IMR-90 (cell line): ENCODE results near the gene NHSL2. TPM values are rescaled to one million over a fixed set of nuclear protein-coding genes. Genes with fewer than 3 reads are reported as not detected.

Experiments used
- ATAC-seq: fragments of 200-7000 bp; cut with Tn5 transposase; 2 replicates; pipeline ENCODE4 v1.9.1; 2020; ENCODE audit warnings: low read depth, mild to moderate bottlenecking, moderate library complexity
- BruUV-seq: library from RNA; stranded (reverse); fragments of 400-500 nt; replicated peaks from 2 replicates; lab custom pipeline; 2021; lab: Mats Ljungman, UMichigan
- CTCF ChIA-PET: fragments of 300-600 bp; formaldehyde crosslinking; extraction: SDS; loops from one replicate; lab custom pipeline; 2021; ENCODE audit warnings: antibody characterized with exemption; lab: Yijun Ruan, JAX
- POLR2A ChIA-PET: fragments of 300-600 bp; sonication (Branson Sonifier 250); formaldehyde crosslinking; loops from one replicate; lab custom pipeline; 2022; ENCODE audit warnings: antibody characterized with exemption; ENCODE audit not compliant: unreplicated experiment; lab: Charles Lee
- DNase-seq: peaks from one replicate; pipeline ENCODE4 v3.0.0; 2013
- H2AFZ ChIP-seq: replicated peaks from 2 replicates; pipeline ENCODE3; 2013; ENCODE audit warnings: low read length, mild to moderate bottlenecking; ENCODE audit not compliant: poor library complexity
- H2AK5ac ChIP-seq: 2 replicates; pipeline ENCODE4 v1.6.1; 2013; ENCODE audit warnings: low read depth, low read length, inconsistent platforms
- H2AK9ac ChIP-seq: replicated peaks from 2 replicates; pipeline ENCODE3; 2013; ENCODE audit warnings: mild to moderate bottlenecking, low read depth, low read length, moderate library complexity; ENCODE audit not compliant: poor library complexity
- H2BK120ac ChIP-seq: 2 replicates; pipeline ENCODE4 v1.6.1; 2013; ENCODE audit warnings: low read depth, low read length, inconsistent platforms
- H2BK15ac ChIP-seq: 3 replicates; pipeline ENCODE4 v1.6.1; 2013; ENCODE audit warnings: low read depth, low read length, inconsistent platforms
- H2BK20ac ChIP-seq: 2 replicates; pipeline ENCODE4 v1.6.1; 2013; ENCODE audit warnings: low read depth, mild to moderate bottlenecking, inconsistent platforms, low read length, moderate library complexity
- H2BK5ac ChIP-seq: 2 replicates; pipeline ENCODE4 v1.6.1; 2013; ENCODE audit warnings: mild to moderate bottlenecking, low read depth, low read length, inconsistent platforms; ENCODE audit not compliant: poor library complexity, severe bottlenecking
- H3K14ac ChIP-seq: replicated peaks from 2 replicates; pipeline ENCODE4 v1.6.1; 2013; ENCODE audit warnings: low read depth, low read length, inconsistent platforms
- H3K18ac ChIP-seq: 2 replicates; pipeline ENCODE4 v1.6.1; 2013; ENCODE audit warnings: low read depth, low read length, control low read depth
- H3K23ac ChIP-seq: 2 replicates; pipeline ENCODE4 v1.6.1; 2013; ENCODE audit warnings: low read depth, low read length, inconsistent platforms
- H3K27ac ChIP-seq: 2 replicates; pipeline ENCODE4 v1.5.1; 2013; ENCODE audit warnings: mild to moderate bottlenecking, control low read depth, low read length; ENCODE audit not compliant: insufficient read depth
- H3K27me3 ChIP-seq: 2 replicates; pipeline ENCODE4 v1.6.1; 2013; ENCODE audit warnings: low read length; ENCODE audit not compliant: control insufficient read depth, insufficient read depth
- H3K36me3 ChIP-seq: 2 replicates; pipeline ENCODE4 v1.6.1; 2013; ENCODE audit warnings: low read length, mixed read lengths; ENCODE audit not compliant: control insufficient read depth, insufficient read depth
- H3K4ac ChIP-seq: 2 replicates; pipeline ENCODE4 v1.6.1; 2013; ENCODE audit warnings: low read depth, low read length, inconsistent platforms
- H3K4me1 ChIP-seq: 2 replicates; pipeline ENCODE4 v1.6.1; 2013; ENCODE audit warnings: low read length, mixed read lengths; ENCODE audit not compliant: control insufficient read depth, insufficient read depth
- H3K4me2 ChIP-seq: 2 replicates; pipeline ENCODE4 v1.6.1; 2013; ENCODE audit warnings: low read depth, mild to moderate bottlenecking, control low read depth, low read length, moderate library complexity
- H3K4me3 ChIP-seq: 2 replicates; pipeline ENCODE4 v1.5.1; 2013; ENCODE audit warnings: low read depth, mild to moderate bottlenecking, control low read depth, low read length, moderate library complexity; ENCODE audit not compliant: insufficient read depth
- H3K56ac ChIP-seq: 2 replicates; pipeline ENCODE4 v1.6.1; 2013; ENCODE audit warnings: low read length, inconsistent platforms; ENCODE audit not compliant: insufficient read depth; ENCODE audit errors: extremely low read depth
- H3K79me1 ChIP-seq, 2 experiments: 2 replicates each; pipeline ENCODE4 v1.6.1; 2013; ENCODE audit warnings: low read length in 2 of 2, inconsistent platforms in 1 of 2, low read depth in 1 of 2
- H3K9ac ChIP-seq: 2 replicates; pipeline ENCODE4 v1.6.1; 2013; ENCODE audit warnings: low read depth, low read length, control low read depth
- H3K9me1 ChIP-seq: 2 replicates; pipeline ENCODE4 v1.6.1; 2013; ENCODE audit warnings: low read length, inconsistent platforms; ENCODE audit not compliant: insufficient read depth
- H3K9me3 ChIP-seq: 2 replicates; pipeline ENCODE4 v1.6.1; 2013; ENCODE audit warnings: low read length; ENCODE audit not compliant: control insufficient read depth, insufficient read depth
- H4K20me1 ChIP-seq: 2 replicates; pipeline ENCODE4 v1.6.1; 2013; ENCODE audit warnings: low read length, inconsistent platforms; ENCODE audit not compliant: insufficient read depth
- H4K5ac ChIP-seq: 2 replicates; pipeline ENCODE4 v1.6.1; 2013; ENCODE audit warnings: mild to moderate bottlenecking, low read depth, low read length, control low read depth
- H4K8ac ChIP-seq, 2 experiments: 2 replicates each; pipeline ENCODE4 v1.6.1; 2013; ENCODE audit warnings: low read depth in 2 of 2, low read length in 2 of 2, control low read depth in 1 of 2, inconsistent platforms in 1 of 2
- H4K91ac ChIP-seq: 2 replicates; pipeline ENCODE4 v1.6.1; 2013; ENCODE audit warnings: low read depth, low read length, inconsistent platforms; ENCODE audit not compliant: insufficient read depth
- BHLHE40 ChIP-seq: fragments of 150-350 bp; IDR thresholded peaks from 2 replicates; pipeline ENCODE4 v1.6.1; 2016; ENCODE audit warnings: mild to moderate bottlenecking, low read depth, low read length
- CHD1 ChIP-seq: IDR thresholded peaks from 2 replicates; pipeline ENCODE4 v1.6.1; 2012; ENCODE audit warnings: low read depth, low read length, improper control_type of control experiment
- FOS ChIP-seq: fragments of 150-350 bp; IDR thresholded peaks from 2 replicates; pipeline ENCODE4 v1.6.1; 2016; ENCODE audit warnings: low read depth, low read length
- MAFK ChIP-seq: IDR thresholded peaks from 2 replicates; pipeline ENCODE4 v1.6.1; 2012; ENCODE audit warnings: low read depth, low read length, improper control_type of control experiment
- MXI1 ChIP-seq: IDR thresholded peaks from 2 replicates; pipeline ENCODE4 v1.6.1; 2012; ENCODE audit warnings: low read depth, mild to moderate bottlenecking, low read length, moderate library complexity, borderline replicate concordance
- NFE2L2 ChIP-seq: fragments of 150-350 bp; IDR thresholded peaks from 2 replicates; pipeline ENCODE4 v1.6.1; 2016; ENCODE audit warnings: low read depth, mild to moderate bottlenecking, low read length
- POLR2A ChIP-seq: IDR thresholded peaks from 2 replicates; pipeline ENCODE4 v1.6.1; 2012; ENCODE audit warnings: mild to moderate bottlenecking, low read depth, low read length
- RAD21 ChIP-seq: IDR thresholded peaks from 2 replicates; pipeline ENCODE4 v1.6.1; 2012; ENCODE audit warnings: low read length, improper control_type of control experiment
- RCOR1 ChIP-seq: IDR thresholded peaks from 2 replicates; pipeline ENCODE4 v1.6.1; 2012; ENCODE audit warnings: mild to moderate bottlenecking, low read length, improper control_type of control experiment; ENCODE audit not compliant: insufficient replicate concordance
- RFX5 ChIP-seq: IDR thresholded peaks from 2 replicates; pipeline ENCODE4 v1.8.0; 2012; ENCODE audit warnings: low read depth, mild to moderate bottlenecking, low read length, moderate library complexity
- WGBS, 2 experiments: methylation state at CpG; one replicate each; pipeline versions ENCODE4 v1.1.5 to v1.1.7; 2013; ENCODE audit warnings: missing lambda C conversion rate in 2 of 2; ENCODE audit not compliant: insufficient read length in 1 of 2; ENCODE audit errors: extremely low coverage in 2 of 2; 5-methylcytosine and 5-hydroxymethylcytosine counted together
- dilution Hi-C: fragments of 300-500 bp; cut with HindIII; formaldehyde crosslinking; loops from one replicate; pipeline ENCODE4 v1.14.3; 2018; ENCODE audit warnings: low sequenced_read_pairs; ENCODE audit not compliant: unreplicated experiment
- in situ Hi-C: fragments of 300-500 bp; cut with MboI; formaldehyde crosslinking; loops from 3 replicates; pipeline ENCODE4 v1.14.3; 2019; ENCODE audit warnings: low sequenced_read_pairs, inconsistent platforms, mixed read lengths
- intact Hi-C: fragments of 100-400 bp; cut with micrococcal nuclease; formaldehyde crosslinking; loops from 2 replicates; pipeline ENCODE4 v1.10.0; 2022
- polyA plus RNA-seq, 3 experiments: library from polyadenylated mRNA; depleted of rRNA; stranded (reverse); fragments of >200 nt; gene quantifications; 2 replicates each; pipeline ENCODE4 v1.2.3, GENCODE V29; 2012; ENCODE audit warnings: low replicate concordance in 1 of 3
- total RNA-seq: library from RNA; depleted of rRNA; stranded (reverse); fragments of >200 nt; gene quantifications from 2 replicates; pipeline ENCODE4 v1.2.3, GENCODE V29; 2012
- TF ChIP-seq, protein P1 (sequence below): conservative IDR thresholded peaks from 2 replicates; pipeline ENCODE4 v1.5.1; 2012; ENCODE audit warnings: mild to moderate bottlenecking, low read depth, low read length, improper control_type of control experiment
- TF ChIP-seq, protein P2 (sequence below): fragments of 150-350 bp; IDR thresholded peaks from 2 replicates; pipeline ENCODE4 v1.6.1; 2017; ENCODE audit warnings: mild to moderate bottlenecking, antibody characterized with exemption, low read length, low read depth
- TF ChIP-seq, protein P3 (sequence below): fragments of 150-350 bp; IDR thresholded peaks from 2 replicates; pipeline ENCODE4 v1.6.1; 2016; ENCODE audit warnings: low read depth, mild to moderate bottlenecking, low read length, moderate library complexity, borderline replicate concordance

Gene NHSL2
- total and polyA plus RNA-seq, 2 of the 4 experiments (the other 2 are of a cell fraction): 0.72 to 0.75 TPM

DNA sequence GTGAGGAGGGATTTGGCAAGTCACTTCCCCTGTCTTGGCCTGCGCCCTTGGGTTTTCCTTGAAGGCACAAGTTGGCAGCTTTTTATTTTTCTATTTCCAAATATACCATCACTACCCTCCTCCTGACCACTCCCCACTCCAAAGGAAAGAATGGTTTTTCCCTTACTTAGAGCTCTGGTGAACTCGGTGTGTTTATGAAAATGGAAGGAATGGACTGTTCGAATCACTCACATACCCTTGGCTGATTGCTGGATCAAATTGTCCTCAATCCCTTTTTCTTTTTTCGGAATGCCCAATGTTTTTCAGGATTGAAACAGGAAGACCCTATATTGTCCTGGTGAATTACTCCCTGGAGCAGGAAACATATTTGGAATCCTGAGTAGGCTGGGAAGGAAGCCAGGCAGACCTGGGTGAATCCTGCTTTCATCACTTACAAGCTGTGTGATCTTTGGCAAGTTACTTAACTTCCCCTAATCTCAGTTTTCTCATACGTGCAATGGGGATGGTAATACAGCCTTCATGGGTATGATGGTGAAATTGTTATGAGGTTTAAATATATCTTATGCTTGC is 150.4 kb downstream of the NHSL2 start:
- dilution Hi-C loops (no loop called here), intact Hi-C loops (no loop called here), in situ Hi-C loops (no loop called here)
- no peaks in the 10 kb centered on the region for H3K9me3 ChIP-seq
- no peak overlapping the region for H3K27ac ChIP-seq
- TF ChIP-seq RAD21: no peak
- TF ChIP-seq, protein P1, sequence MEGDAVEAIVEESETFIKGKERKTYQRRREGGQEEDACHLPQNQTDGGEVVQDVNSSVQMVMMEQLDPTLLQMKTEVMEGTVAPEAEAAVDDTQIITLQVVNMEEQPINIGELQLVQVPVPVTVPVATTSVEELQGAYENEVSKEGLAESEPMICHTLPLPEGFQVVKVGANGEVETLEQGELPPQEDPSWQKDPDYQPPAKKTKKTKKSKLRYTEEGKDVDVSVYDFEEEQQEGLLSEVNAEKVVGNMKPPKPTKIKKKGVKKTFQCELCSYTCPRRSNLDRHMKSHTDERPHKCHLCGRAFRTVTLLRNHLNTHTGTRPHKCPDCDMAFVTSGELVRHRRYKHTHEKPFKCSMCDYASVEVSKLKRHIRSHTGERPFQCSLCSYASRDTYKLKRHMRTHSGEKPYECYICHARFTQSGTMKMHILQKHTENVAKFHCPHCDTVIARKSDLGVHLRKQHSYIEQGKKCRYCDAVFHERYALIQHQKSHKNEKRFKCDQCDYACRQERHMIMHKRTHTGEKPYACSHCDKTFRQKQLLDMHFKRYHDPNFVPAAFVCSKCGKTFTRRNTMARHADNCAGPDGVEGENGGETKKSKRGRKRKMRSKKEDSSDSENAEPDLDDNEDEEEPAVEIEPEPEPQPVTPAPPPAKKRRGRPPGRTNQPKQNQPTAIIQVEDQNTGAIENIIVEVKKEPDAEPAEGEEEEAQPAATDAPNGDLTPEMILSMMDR: no peak
- no peak for TF ChIP-seq MAFK
- TF ChIP-seq RFX5: no peak
- TF ChIP-seq POLR2A: no peak
- TF ChIP-seq NFE2L2: no peak
- no peak for TF ChIP-seq MXI1
- TF ChIP-seq, protein P2, sequence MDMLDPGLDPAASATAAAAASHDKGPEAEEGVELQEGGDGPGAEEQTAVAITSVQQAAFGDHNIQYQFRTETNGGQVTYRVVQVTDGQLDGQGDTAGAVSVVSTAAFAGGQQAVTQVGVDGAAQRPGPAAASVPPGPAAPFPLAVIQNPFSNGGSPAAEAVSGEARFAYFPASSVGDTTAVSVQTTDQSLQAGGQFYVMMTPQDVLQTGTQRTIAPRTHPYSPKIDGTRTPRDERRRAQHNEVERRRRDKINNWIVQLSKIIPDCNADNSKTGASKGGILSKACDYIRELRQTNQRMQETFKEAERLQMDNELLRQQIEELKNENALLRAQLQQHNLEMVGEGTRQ: no peak
- no peak for TF ChIP-seq BHLHE40
- TF ChIP-seq FOS: no peak
- TF ChIP-seq, protein P3, sequence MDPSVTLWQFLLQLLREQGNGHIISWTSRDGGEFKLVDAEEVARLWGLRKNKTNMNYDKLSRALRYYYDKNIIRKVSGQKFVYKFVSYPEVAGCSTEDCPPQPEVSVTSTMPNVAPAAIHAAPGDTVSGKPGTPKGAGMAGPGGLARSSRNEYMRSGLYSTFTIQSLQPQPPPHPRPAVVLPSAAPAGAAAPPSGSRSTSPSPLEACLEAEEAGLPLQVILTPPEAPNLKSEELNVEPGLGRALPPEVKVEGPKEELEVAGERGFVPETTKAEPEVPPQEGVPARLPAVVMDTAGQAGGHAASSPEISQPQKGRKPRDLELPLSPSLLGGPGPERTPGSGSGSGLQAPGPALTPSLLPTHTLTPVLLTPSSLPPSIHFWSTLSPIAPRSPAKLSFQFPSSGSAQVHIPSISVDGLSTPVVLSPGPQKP: no peak
- TF ChIP-seq CHD1: no peak
- TF ChIP-seq RCOR1: no peak
- H4K8ac ChIP-seq: no peak overlapping the region
- H3K4me2 ChIP-seq: no peak overlapping the region
- POLR2A ChIA-PET: no interaction called here
- H3K4me1 ChIP-seq: no peaks in the 10 kb centered on the region
- no peak overlapping the region for H3K9ac ChIP-seq
- no peak overlapping the region for H3K4ac ChIP-seq
- WGBS, 2 experiments: no CpG with 5 or more reads among the region's 5 CpGs
- no peak overlapping the region for H2BK20ac ChIP-seq
- no peaks in the 10 kb centered on the region; the same call in 1 of the 2 replicates for H3K9me1 ChIP-seq
- no peak overlapping the region for H2AFZ ChIP-seq
- H3K56ac ChIP-seq: no peak overlapping the region
- ATAC-seq: no peak
- no peaks in the 10 kb centered on the region for H3K79me1 ChIP-seq
- no peaks in the 10 kb centered on the region for H3K36me3 ChIP-seq
- H2AK9ac ChIP-seq: no peak overlapping the region
- no peak overlapping the region for H3K23ac ChIP-seq
- H2BK15ac ChIP-seq: no peak overlapping the region
- no peak overlapping the region for H4K5ac ChIP-seq
- CTCF ChIA-PET: no interaction called here
- H2BK120ac ChIP-seq: no peak overlapping the region
- BruUV-seq: no TSS peak
- no peak for DNase-seq
- no peak overlapping the region for H4K91ac ChIP-seq
- peaks cover 3% of the 10 kb centered on the region; the same call in 1 of the 2 replicates for H4K20me1 ChIP-seq
- no peak overlapping the region for H2BK5ac ChIP-seq
- H3K14ac ChIP-seq: no peak overlapping the region
- peaks cover 60% of the 10 kb centered on the region for H3K27me3 ChIP-seq
- H2AK5ac ChIP-seq: no peak overlapping the region
- H3K18ac ChIP-seq: no peak overlapping the region
- no peak overlapping the region for H3K4me3 ChIP-seq
